HepG2 (cell line): ENCODE measurements around the gene DNAH8. TPM values are rescaled to one million over a fixed set of nuclear protein-coding genes. Genes with fewer than 3 reads are reported as not detected.
A peak's percentile ranks its signal among the peaks of the same experiment; 100 is the strongest.

Experiments used
- ATAC-seq: fragments of 200-7000 bp; cut with Tn5 transposase; 3 replicates; pipeline ENCODE4 v1.9.1; 2020; ENCODE audit warnings: mild to moderate bottlenecking, moderate library complexity
- BruUV-seq: library from RNA; stranded (reverse); fragments of 400-500 nt; replicated peaks from 2 replicates; lab custom pipeline; 2021; lab: Mats Ljungman, UMichigan
- CTCF ChIA-PET: fragments of 300-600 bp; formaldehyde crosslinking; extraction: SDS; loops from one replicate; lab custom pipeline; 2021; ENCODE audit warnings: low total read pairs, inconsistent platforms, low intra/inter-chr PET ratio; lab: Yijun Ruan, JAX
- POLR2A ChIA-PET: fragments of 350-600 bp; sonication (Branson Sonifier 250); formaldehyde crosslinking; loops from one replicate; lab custom pipeline; 2020; ENCODE audit warnings: antibody characterized with exemption, inconsistent platforms; lab: Yijun Ruan, JAX
- DNase-seq: peaks from one replicate; pipeline ENCODE4 v3.0.0-alpha.2; 2015; ENCODE audit warnings: low spot score
- FAIRE-seq: peaks from 3 replicates; lab custom pipeline; 2011; peaks lifted over from hg19 to GRCh38; lab: Jason Lieb, UNC
- H2AFZ ChIP-seq: one replicate; pipeline ENCODE4 v1.6.1; 2011; ENCODE audit warnings: low read length, inconsistent platforms
- H3K27ac ChIP-seq: fragments of 300-600 bp; 3 replicates; pipeline ENCODE4 v1.8.0; 2011; ENCODE audit warnings: mixed run types, mild to moderate bottlenecking, mixed read lengths, low read length, inconsistent platforms; ENCODE audit not compliant: insufficient read depth; ENCODE audit errors: extremely low read length
- H3K27me3 ChIP-seq, 2 experiments: fragments of 200-600 bp in 1 of 2; 2 replicates in 1 of 2; 3 replicates in 1 of 2; pipeline versions ENCODE4 v1.6.0 to v1.8.0; 2011; ENCODE audit warnings: low read length in 2 of 2, mild to moderate bottlenecking in 2 of 2, moderate library complexity in 2 of 2, inconsistent platforms in 1 of 2; ENCODE audit not compliant: insufficient read depth in 2 of 2, control insufficient read depth in 1 of 2
- H3K36me3 ChIP-seq, 2 experiments: fragments of 200-600 bp in 1 of 2; replicated peaks in 1 of 2; 2 replicates in 1 of 2; 3 replicates in 1 of 2; pipeline versions ENCODE4 v1.5.1 to v1.8.0; 2011; ENCODE audit warnings: low read length in 2 of 2, inconsistent platforms in 1 of 2; ENCODE audit not compliant: insufficient read depth in 2 of 2, control insufficient read depth in 1 of 2
- H3K4me1 ChIP-seq: 2 replicates; pipeline ENCODE4 v1.5.1; 2012; ENCODE audit warnings: low read length, inconsistent platforms; ENCODE audit not compliant: insufficient read depth
- H3K4me2 ChIP-seq: 2 replicates; pipeline ENCODE4 v1.6.0; 2011; ENCODE audit warnings: low read depth, low read length, inconsistent platforms
- H3K4me3 ChIP-seq, 3 experiments: fragments of 200-600 bp in 1 of 3; sonication (generic), shearing (Covaris generic) in 1 of 3; replicated peaks in 1 of 3; 2 replicates each; pipeline ENCODE4 v1.5.1; 2011 to 2016; ENCODE audit warnings: low read length in 3 of 3, inconsistent platforms in 2 of 3, low read depth in 2 of 3, mild to moderate bottlenecking in 2 of 3, control low read depth in 1 of 3, mixed read lengths in 1 of 3; ENCODE audit not compliant: insufficient read depth in 1 of 3
- H3K79me2 ChIP-seq: one replicate; pipeline ENCODE4 v1.6.1; 2011; ENCODE audit warnings: low read length, inconsistent platforms; ENCODE audit not compliant: insufficient read depth
- H3K9ac ChIP-seq: 2 replicates; pipeline ENCODE4 v1.6.0; 2011; ENCODE audit warnings: mild to moderate bottlenecking, low read depth, low read length, inconsistent platforms; ENCODE audit not compliant: insufficient read depth
- H3K9me3 ChIP-seq: 2 replicates; pipeline ENCODE4 v1.5.1; 2012; ENCODE audit warnings: mild to moderate bottlenecking, low read length
- H4K20me1 ChIP-seq: 2 replicates; pipeline ENCODE4 v1.6.0; 2011; ENCODE audit warnings: inconsistent platforms, mild to moderate bottlenecking, low read length, moderate library complexity; ENCODE audit not compliant: insufficient read depth
- ELF3 ChIP-seq: IDR thresholded peaks from 2 replicates; pipeline ENCODE4 v1.6.1; 2016; ENCODE audit warnings: missing genetic modification reagents, missing compliant biosample characterization
- FOXM1 ChIP-seq: sonication (generic); formaldehyde crosslinking; IDR thresholded peaks from 2 replicates; pipeline ENCODE4 v1.5.0; 2020; ENCODE audit warnings: missing genetic modification reagents
- HOXA9 ChIP-seq: sonication (generic); formaldehyde crosslinking; IDR thresholded peaks from 2 replicates; pipeline ENCODE4 v1.8.1; 2022; ENCODE audit warnings: missing genetic modification reagents, mild to moderate bottlenecking, moderate library complexity, borderline replicate concordance
- JUNB ChIP-seq: sonication (generic); formaldehyde crosslinking; IDR thresholded peaks from 2 replicates; pipeline ENCODE4 v1.8.0; 2022; ENCODE audit warnings: missing genetic modification reagents, mild to moderate bottlenecking, borderline replicate concordance
- MYC ChIP-seq: sonication (generic); formaldehyde crosslinking; IDR thresholded peaks from 2 replicates; pipeline ENCODE4 v1.9.0; 2021; ENCODE audit warnings: missing genetic modification reagents, borderline replicate concordance
- RFX1 ChIP-seq: fragments of 450-650 bp; IDR thresholded peaks from 2 replicates; pipeline ENCODE4 v1.6.1; 2017
- ZNF598 ChIP-seq: sonication (generic); formaldehyde crosslinking; IDR thresholded peaks from 2 replicates; pipeline ENCODE4 v1.5.1; 2020; ENCODE audit warnings: mild to moderate bottlenecking, missing genetic modification reagents, borderline replicate concordance
- WGBS: methylation state at CpG from one replicate; pipeline ENCODE4 v1.1.6; 2017; ENCODE audit warnings: low lambda C conversion rate; 5-methylcytosine and 5-hydroxymethylcytosine counted together
- in situ Hi-C: cut with HindIII; loops from 2 replicates; pipeline ENCODE4 v1.10.0; 2017; ENCODE audit warnings: low pct_unique_long_range_greater_than_20kb; ENCODE audit not compliant: extremely low pct_ligation_motif_present
- intact Hi-C: fragments of 100-400 bp; cut with micrococcal nuclease; formaldehyde crosslinking; loops from one replicate; pipeline ENCODE4 v1.10.0; 2022; ENCODE audit not compliant: unreplicated experiment
- polyA plus RNA-seq, 8 experiments: library from polyadenylated mRNA; depleted of rRNA in 3 of 8; stranded (reverse) in 7 of 8; unstranded in 1 of 8; fragments of >200 nt; fragmentation: Illumina TruSeq in 4 of 8; extraction: Trizol in 4 of 8; gene quantifications; 2 replicates each; pipeline versions ENCODE4 v1.2.1 to v1.2.3, GENCODE V29; 2011 to 2016; ENCODE audit warnings: low read depth in 4 of 8, missing spikeins in 1 of 8, mixed read lengths in 1 of 8; ENCODE audit not compliant: insufficient read depth in 1 of 8
- total RNA-seq, 5 experiments: library from RNA; depleted of rRNA; stranded (reverse); fragments of >200 nt; fragmentation: Illumina TruSeq; extraction: Trizol; gene quantifications; 2 replicates each; pipeline ENCODE4 v1.2.3, GENCODE V29; 2016; ENCODE audit warnings: low read depth in 1 of 5

Gene DNAH8
- total and polyA plus RNA-seq, 2 of the 13 experiments (the other 11 are each of a cell fraction or from before 2014, with no cell fraction given) = not detected

GRCh38 chr6:38708496-38708895 is 6.6 kb upstream of the DNAH8 start:
- Histone ChIP-seq H3K4me1 (no peaks in the 10 kb centered on the region), H3K36me3 (no peaks in the 10 kb centered on the region), H2AFZ (no peak overlapping the region), H3K27me3 (0 out of 5 replicates have a peak, but pooled peaks cover 0 to under 1% of the 10 kb centered on the region in 2 experiments), H3K9ac (no peak overlapping the region), H3K4me2 (no peak overlapping the region), H3K4me3 (no peak overlapping the region), H3K9me3 (no peaks in the 10 kb centered on the region), H3K27ac (no peak overlapping the region), H4K20me1 (no peaks in the 10 kb centered on the region), H3K79me2 (no peaks in the 10 kb centered on the region)
- CTCF ChIA-PET = no interaction called here
- FAIRE-seq (no peak), DNase-seq (no peak), ATAC-seq (no peak)
- intact Hi-C loops = no loop called here
- WGBS = 52% methylated on average over 2 of the region's 2 CpGs
- BruUV-seq = no TSS peak
- POLR2A ChIA-PET = no interaction called here
- TF ChIP-seq ZNF598 (CRISPR knock-in tag) = no peak
- TF ChIP-seq ELF3 (CRISPR knock-in tag) = peak; percentile 28; the same call in 1 of the 2 replicates
- no peak for TF ChIP-seq HOXA9 (CRISPR knock-in tag)
- in situ Hi-C loops = no loop called here

GRCh38 chr6:38713812-38714211 is 1.3 kb upstream of the DNAH8 start:
- no peaks in the 10 kb centered on the region for H3K79me2 ChIP-seq
- H3K27me3 ChIP-seq = peaks cover 0 to 9% of the 10 kb centered on the region in 2 experiments; a peak in 1 of 5 replicates
- DNase-seq = no peak
- TF ChIP-seq MYC (CRISPR knock-in tag) (no peak), JUNB (no peak), RFX1 (no peak), FOXM1 (CRISPR knock-in tag) (no peak)
- TF ChIP-seq, all 625 proteins: peak for 0
- no peaks in the 10 kb centered on the region for H3K36me3 ChIP-seq
- H3K4me2 ChIP-seq = no peak overlapping the region
- BruUV-seq = no TSS peak
- POLR2A ChIA-PET = interaction anchor here (1.3 kb wide), 1 partner anchor 10 kb away, joined by 3 read pairs; no protein-coding TSS in a partner anchor
- no peaks in the 10 kb centered on the region for H4K20me1 ChIP-seq
- CTCF ChIA-PET = no interaction called here
- H3K4me1 ChIP-seq = no peaks in the 10 kb centered on the region
- FAIRE-seq (no peak), ATAC-seq (no peak)
- no peak overlapping the region for H3K9ac ChIP-seq
- intact Hi-C loops (no loop called here), in situ Hi-C loops (no loop called here)
- no peaks in the 10 kb centered on the region for H3K9me3 ChIP-seq
- no peak overlapping the region for H3K4me3 ChIP-seq
- WGBS = 23% methylated on average over 5 of the region's 6 CpGs
- H3K27ac ChIP-seq = no peak overlapping the region
- no peak overlapping the region for H2AFZ ChIP-seq
